Frontal cortex (tissue), 4 donors: ENCODE results near the gene SLC25A21. TPM values are rescaled to one million over a fixed set of nuclear protein-coding genes. Genes with fewer than 3 reads are reported as not detected.

Experiments
- DNase-seq, 2 donors: peaks; one replicate each; pipeline ENCODE4 v3.0.0; 2012; ENCODE audit warnings: low spot score in 2 of 2
- FAIRE-seq: peaks from 2 replicates; lab custom pipeline; 2012; peaks lifted over from hg19 to GRCh38; lab: Jason Lieb, UNC
- total RNA-seq: library from RNA; depleted of rRNA; stranded (reverse); fragments of >200 nt; gene quantifications from one replicate; pipeline ENCODE4 v1.2.3, GENCODE V29; 2014
- donor health status: control.
- donor health status: control.
- donor health status: control.

Gene SLC25A21
- total RNA-seq, 1 donor from 2014 or later, result 6.1 TPM

DNA sequence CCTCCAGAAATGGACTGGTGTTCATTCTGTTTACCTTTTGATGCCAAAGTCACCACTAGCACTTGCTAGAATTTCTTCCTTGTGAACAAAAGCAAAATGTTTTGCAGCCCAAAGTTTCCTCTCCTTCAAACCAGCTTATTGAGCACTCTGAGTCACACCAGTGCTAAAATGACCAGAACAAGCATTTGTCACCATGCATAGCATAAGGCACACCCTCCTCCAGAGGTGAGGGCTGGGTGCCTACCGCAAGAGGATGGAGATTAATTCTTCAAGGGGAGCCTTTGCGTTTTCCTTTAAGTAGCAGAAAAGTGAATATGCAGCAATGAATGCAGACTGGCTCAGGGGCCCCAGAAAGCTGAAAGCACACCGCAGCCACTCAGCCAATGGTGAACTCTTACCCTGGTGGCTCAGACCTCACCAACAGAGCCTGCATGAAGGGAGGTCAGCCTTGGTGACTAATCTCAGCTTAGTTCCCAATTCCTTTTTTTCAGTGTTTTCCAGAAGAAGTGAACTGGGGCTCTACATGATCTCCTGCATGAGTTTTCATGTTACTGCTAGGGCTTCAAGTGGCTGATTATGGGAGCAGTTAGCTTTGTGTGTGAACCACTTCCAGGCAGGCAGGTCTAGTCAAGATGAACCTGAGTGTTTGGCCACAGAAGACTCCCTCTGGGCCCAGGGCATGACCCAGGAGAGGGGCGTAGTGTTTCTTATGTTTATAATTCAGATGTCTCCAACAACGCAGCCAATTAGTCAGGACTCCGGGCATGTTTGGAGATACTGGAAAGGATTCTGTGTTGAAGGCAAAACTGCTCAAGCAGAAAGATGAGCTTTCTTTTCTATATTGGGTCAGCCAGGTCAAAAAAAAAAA lies 414.4 kb downstream of the SLC25A21 start:
- DNase-seq (no peak), FAIRE-seq (no peak)

DNA sequence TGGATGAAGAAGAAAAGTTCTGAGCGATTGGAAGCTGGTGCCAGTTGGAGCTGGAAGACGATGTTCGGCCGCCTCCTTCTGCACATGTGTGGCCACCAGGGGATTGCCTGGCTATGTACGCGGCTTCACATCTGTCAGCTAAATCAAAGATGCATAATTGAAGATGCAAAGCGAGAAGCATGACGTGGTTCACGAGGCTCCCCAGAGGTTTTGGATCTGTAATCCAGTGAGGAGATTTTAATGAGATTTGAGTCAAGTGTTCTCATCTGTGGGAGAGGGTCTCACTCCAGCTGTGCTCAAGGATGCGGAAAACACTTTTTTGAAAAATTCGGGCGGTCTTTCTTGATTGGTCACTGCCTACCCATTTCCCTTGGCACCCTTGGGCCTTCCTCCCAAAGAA lies 416.2 kb downstream of the SLC25A21 start:
- DNase-seq (no peak), FAIRE-seq (no peak)

GRCh38 chr14:36755756-36756155 lies 416.6 kb downstream of the SLC25A21 start:
- DNase-seq (no peak), FAIRE-seq (no peak)

- FAIRE-seq, result no peak
- DNase-seq, result no peak
Measured at GRCh38 chr14:36751920-36752319, 420.5 kb downstream of the SLC25A21 start.

DNA sequence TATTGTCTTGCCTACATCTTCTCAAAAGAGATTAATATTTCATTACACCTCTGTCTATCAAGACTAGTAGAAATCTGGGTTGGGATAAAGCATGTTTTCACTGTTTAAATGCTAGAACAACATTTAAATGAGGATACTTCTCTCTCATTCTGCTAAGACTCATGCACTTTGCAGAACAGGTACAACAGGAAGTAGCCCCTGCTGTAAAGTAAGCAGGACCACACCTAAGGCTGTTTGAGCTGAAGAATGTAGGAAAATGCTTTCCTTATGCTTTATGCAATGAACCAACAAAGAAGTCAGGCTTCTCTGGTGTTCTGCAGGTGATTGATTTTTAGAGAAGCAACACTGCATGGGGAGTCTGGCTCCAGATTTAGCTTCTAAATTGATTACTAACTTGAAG lies 421.3 kb downstream of the SLC25A21 start:
- FAIRE-seq, result no peak
- DNase-seq, result no peak

- FAIRE-seq (no peak), DNase-seq (no peak)
Measured at GRCh38 chr14:36750244-36750643, 422.2 kb downstream of the SLC25A21 start.

DNA sequence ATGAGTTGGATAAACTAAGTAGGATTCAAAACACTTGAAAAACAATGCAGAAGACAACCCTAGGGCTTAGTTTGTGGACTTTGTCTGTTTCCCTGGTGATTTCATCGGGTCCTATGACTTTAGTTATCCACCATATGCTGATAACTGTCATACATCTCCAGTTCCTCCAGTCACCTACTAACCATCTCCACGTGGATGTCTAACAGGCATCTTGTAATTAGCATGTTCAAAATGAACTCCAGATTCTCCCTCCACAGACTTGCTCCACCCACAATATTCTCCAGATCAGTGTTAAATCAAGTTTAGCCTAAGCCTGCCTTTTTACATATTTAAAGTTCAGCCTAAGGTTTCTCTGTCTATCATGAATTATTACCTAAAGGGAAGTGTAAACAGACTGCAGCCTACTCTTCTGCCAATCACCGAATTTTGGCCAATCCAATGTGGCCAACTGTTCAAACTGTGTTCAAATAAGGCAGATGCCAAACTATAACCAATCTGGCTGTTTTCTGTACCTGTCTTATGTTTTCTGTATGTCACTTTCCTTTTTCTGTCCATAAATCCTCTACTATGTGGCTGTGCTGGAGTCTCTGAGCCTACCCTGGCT lies 423.7 kb downstream of the SLC25A21 start:
- FAIRE-seq, result no peak
- no peak for DNase-seq

DNA sequence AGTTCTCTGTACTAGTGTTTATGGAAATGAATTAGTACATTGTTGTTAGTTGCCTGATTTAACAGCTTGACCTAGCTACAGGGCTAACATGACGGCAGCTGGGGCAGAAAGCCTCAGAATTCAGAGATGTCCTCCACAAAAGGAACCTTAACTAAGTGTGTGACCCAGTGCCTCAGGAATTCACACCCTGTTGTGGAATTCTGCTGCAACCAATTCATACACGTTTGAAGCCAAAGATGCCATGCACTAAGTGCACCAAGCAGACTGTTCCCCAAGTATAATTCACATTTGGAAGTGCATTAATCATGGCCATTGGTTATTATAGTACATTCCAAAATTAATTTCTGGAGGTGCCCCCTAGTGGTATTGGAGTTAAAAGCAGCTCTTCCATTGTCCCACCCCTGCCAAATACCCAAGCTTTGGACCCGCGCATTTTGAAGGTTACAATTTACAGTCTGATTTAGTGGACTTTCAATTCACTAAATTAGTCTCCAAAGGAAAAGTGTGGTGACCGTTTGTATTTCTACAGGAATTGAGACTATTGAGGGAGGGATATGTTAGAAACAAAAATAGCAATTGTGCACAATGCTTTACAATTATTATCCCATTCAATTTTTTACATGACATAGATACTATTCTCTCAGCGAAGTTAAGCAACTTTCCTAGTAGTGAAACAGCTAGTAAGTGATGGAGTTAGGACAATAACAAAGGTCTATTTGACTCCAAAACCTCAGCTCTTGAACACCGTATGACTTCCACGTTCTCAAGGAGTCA lies 424.8 kb downstream of the SLC25A21 start:
- DNase-seq, result no peak
- no peak for FAIRE-seq

DNA sequence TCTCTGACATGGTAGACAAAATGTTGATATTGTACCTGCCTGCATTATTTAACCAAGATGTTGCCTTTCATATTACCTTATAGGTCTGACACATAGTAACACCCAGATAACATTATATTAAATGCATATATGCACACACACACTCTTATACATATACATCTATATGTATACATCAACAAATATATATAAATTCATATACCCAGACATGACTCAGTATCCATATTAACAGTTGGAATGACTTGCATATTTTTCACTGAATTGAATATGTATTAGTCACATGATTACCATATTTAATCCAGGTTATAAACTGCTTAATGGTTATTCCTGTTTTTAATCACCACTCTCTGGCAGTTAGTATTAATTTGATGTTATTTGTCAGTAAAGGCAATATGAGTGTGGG lies 425.5 kb downstream of the SLC25A21 start:
- DNase-seq (no peak), FAIRE-seq (no peak)

DNA sequence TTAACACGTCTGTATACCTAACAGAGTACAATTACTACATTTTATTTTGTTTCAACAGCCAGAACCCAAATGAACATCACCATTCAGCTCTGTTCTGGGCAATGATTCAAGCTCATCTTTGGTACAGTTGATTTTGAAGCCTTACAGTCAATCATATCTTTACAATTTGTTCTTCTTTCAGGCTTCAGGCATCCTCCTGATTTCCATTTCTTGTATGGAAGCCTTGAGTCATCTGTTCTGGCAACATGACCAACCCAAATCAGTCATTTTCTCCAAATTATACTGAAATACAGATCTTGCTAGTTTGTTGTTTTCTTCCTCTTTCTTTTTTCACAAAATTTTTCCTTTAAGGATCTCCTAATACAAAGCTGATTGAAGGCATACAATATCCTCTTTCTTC lies 430.5 kb downstream of the SLC25A21 start:
- DNase-seq (no peak), FAIRE-seq (no peak)

DNA sequence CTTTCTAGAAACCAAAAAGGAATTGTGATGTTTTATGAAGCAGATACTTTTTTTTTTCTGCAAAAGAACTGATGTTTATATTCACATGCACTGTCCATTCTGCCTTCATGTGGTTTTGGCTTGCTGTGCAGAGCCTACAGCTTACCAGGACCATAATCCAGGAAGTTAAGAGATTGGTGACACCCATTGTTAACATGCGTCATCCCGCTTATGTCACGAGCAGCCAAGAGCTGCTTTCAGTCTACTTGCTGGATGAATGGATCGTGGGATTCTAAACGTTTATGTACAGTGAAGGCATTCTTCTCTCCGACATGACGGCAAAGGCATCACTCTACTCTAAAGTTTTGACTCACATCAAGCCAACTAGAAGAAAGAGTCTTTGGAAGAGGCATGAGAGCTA lies 434.1 kb downstream of the SLC25A21 start:
- DNase-seq (no peak), FAIRE-seq (no peak)

DNA sequence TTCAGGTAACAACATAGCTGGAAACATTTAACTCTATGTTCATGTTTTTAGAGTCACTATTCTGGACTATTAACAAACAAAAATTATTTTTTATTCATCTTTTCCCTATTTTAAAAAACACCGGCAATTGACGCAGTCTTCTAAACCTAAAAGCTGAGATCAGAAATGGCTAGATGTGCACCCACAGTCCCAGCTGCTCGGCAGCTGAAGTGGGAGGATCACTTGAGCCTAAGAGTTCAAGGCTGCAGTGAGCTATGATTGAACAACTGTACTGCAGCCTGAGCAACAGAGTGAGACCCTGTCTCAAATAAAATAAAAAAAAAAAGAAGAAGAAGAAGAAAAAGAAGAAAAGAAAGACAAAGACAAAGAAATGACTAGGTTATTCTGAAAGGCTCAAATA lies 446.3 kb downstream of the SLC25A21 start:
- FAIRE-seq (no peak), DNase-seq (no peak)

DNA sequence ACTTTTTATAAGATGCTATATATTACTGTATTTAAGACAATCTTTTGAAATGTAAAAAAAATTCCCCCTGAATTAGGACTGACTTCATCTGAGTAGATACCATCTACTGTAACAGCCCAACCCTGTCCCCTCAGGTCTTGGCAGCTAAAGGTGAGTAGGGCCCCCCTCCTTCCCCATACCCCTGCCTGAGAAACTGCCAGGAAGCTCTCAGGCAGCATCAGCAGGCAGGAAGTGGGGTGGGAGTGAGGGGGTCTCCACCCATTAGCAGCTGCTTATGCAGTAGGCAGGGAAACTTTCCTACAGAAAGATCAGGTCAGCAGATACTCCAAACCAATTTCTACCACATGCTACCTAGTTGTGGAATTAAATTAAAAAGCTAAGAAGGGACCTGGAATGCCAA lies 448.2 kb downstream of the SLC25A21 start:
- FAIRE-seq (no peak), DNase-seq (no peak)

GRCh38 chr14:36723530-36723929 lies 448.9 kb downstream of the SLC25A21 start:
- DNase-seq, result no peak
- no peak for FAIRE-seq

GRCh38 chr14:36721877-36722276 lies 450.5 kb downstream of the SLC25A21 start:
- no peak for FAIRE-seq
- DNase-seq, result no peak

DNA sequence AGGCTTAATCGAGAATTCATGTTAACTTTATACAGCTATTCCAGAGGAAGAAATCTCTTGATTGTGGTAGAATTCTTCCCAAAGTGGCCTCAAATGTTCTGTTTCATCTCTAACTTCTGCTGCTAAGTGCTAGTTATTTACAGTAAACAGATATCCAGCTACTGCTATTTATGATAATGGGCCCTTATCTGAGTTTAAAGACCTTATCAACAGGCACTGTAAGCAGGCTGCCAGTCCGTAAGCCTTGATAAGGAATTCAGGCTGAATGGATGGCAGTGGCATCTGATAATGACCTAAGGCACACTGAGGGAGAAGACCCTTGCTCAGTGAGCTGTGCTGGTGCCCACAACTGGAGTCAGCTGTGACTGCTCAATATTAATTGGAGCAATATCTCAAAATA lies 451.7 kb downstream of the SLC25A21 start:
- no peak for DNase-seq
- no peak for FAIRE-seq

DNA sequence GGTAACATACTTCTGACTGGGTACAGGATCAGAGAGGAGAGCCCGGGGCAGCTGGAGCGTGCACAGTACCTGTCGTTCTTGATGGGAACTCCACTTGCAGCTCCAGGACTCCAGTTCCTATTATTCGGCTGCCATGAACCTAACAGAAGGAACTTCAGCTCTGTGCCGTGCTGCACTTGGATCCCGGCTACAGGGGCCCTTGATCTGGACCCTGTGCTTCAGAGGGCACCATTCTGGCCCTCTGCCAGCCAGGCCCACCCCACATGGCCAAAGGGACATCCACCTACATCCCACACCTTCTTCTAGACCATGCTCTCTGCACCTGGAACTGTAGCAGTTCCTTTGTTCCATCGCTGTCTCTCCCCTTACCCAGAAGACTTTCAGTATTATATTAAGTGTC lies 452.6 kb downstream of the SLC25A21 start:
- DNase-seq (no peak), FAIRE-seq (no peak)

GRCh38 chr14:36718216-36718615 lies 454.2 kb downstream of the SLC25A21 start:
- FAIRE-seq (no peak), DNase-seq (no peak)

DNA sequence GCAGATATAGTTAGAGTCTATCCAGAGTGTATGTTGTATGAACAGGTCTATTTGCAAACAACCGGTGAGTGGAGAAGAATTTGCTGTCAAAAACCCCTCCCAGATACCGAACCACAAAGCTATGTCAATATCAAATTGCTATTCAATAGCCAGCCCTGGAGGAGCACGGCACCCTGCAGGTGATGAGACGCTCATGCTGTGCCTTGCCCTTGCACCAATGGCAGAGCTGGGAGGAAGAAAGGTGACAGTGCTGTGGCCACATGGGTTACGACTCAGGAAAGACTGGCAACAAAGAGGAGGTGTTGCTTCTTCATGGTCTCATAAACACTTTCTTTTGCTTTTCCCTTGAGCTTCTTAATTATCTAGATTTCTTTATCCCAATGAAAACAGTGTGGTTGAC lies 455.0 kb downstream of the SLC25A21 start:
- DNase-seq, result no peak
- FAIRE-seq, result no peak

DNA sequence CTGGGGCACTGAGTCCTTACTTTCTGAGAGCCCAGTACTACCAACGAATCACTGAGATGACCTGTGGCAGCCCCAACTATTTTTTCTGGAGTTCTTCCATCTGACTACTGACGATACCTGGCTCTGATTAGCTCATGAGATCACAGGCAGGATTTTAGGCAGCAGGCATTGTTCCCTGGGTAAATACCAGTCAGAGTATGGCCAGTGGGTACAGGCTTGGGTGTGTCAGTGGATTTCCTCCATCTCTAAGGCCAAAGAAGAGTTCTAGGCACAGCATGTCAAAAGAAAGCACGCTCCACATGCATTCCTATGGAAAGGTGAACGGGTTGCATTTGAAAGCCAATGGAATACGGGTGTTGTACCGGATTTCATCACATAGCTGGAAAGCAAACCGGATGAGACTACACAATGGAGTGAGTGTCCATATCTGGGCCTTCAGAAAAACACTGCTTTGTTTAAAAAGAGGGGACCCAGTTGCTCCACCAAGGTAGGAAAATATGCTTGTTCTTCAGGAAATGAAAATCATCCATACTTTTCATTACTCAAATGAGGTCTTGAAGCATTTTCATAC lies 455.7 kb downstream of the SLC25A21 start:
- DNase-seq (no peak), FAIRE-seq (no peak)
